Measurements from ENCODE around the gene ALKBH3. TPM values are rescaled to one million over a fixed set of nuclear protein-coding genes. Genes with fewer than 3 reads are reported as not detected.

Gene ALKBH3
- total and polyA plus RNA-seq, 4 donors: 7.8 to 17.2 (median 13.8) TPM

DNA sequence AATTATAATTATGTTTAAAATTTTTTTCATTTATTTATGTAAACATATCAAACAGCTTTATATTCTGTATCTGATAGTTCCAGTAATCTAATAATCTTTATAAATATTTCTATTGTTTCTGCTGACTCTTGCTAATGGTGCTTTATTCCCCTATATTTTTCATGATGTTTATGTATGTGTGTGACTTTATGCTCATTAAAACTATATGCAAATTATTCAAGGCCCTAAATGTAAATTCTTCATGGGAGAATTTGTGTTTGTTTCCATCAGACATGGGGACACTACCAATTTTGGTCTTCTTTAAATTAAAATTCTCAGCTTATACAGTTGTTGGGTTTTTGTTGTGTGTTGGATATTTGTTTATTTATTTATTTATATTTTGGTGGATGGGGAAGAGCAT, 13.7 kb upstream of the ALKBH3 start:
- H3K27me3 ChIP-seq (ENCODE audit: control insufficient read depth in 4 of 4, insufficient read depth in 4 of 4, low read length in 3 of 4): peaks cover 0 to 3% (median under 1%) of the 10 kb centered on the region in 4 donors
- H3K27ac ChIP-seq (ENCODE audit: low read depth in 1 of 2, low read length in 2 of 2): no peak overlapping the region
- H3K36me3 ChIP-seq (ENCODE audit: control insufficient read depth in 4 of 4, insufficient read depth in 3 of 4, low read depth in 1 of 4, low read length in 3 of 4): no peaks in the 10 kb centered on the region
- TF ChIP-seq RAD21 (IDR thresholded peaks at IDR 0.05): no peak
- TF ChIP-seq, protein P1, sequence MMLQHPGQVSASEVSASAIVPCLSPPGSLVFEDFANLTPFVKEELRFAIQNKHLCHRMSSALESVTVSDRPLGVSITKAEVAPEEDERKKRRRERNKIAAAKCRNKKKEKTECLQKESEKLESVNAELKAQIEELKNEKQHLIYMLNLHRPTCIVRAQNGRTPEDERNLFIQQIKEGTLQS (IDR thresholded peaks at IDR 0.05): no peak
- no peaks in the 10 kb centered on the region for H3K9me3 ChIP-seq (ENCODE audit: control insufficient read depth in 4 of 4, low read length in 3 of 4)
- no peak overlapping the region for H3K9ac ChIP-seq (ENCODE audit: low read depth in 1 of 2, low read length in 2 of 2)
- H3K4me3 ChIP-seq (ENCODE audit: low read depth in 1 of 3, low read length in 3 of 3): no peak overlapping the region
- H3K4me1 ChIP-seq (ENCODE audit: control insufficient read depth in 4 of 4, insufficient read depth in 4 of 4, low read length in 3 of 4): peaks cover 0 to 4% (median 2%) of the 10 kb centered on the region in 4 donors
- DNase-seq (ENCODE audit: low spot score): no peak

DNA sequence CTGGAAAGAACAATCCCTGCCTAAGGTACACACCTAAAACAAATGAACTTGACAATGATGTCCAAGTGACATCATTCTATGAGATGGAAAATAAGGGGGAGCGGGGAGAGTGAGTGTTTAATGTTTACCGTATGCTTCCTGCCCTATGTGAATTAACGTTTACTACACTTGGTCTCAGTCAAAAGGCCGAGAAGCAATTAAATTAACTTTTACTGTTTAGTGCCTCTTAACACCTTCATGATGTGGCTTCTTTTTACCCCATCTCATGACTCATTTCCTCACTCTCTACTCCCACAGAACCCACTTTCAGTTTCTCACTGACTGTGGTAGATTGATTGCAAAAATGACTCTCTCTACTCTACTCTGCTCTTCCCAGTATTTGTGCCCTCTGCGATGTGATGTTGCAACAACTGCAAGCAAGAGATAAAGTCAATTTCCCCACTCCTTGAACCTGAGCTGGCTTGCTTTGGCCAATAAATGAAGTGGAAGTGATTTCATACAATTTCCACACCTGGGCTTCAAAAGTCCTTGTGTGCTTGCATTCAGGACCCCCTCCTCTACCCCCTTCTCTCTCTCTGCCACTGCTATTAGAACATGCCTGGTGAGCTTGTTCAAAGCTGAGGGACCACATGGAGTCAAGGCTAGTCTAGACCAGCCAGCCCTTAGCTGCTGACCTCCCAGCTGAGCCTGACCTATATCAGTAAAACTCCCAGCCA, 11.6 kb upstream of the ALKBH3 start:
- DNase-seq (ENCODE audit: low spot score): no peak
- 34% methylated on average over 5 of the region's 5 CpGs for WGBS
- Histone ChIP-seq H3K36me3 (ENCODE audit: control insufficient read depth in 4 of 4, insufficient read depth in 3 of 4, low read depth in 1 of 4, low read length in 3 of 4) (no peaks in the 10 kb centered on the region), H3K4me3 (ENCODE audit: low read depth in 1 of 3, low read length in 3 of 3) (no peak overlapping the region), H3K9ac (ENCODE audit: low read depth in 1 of 2, low read length in 2 of 2) (no peak overlapping the region), H3K27me3 (ENCODE audit: control insufficient read depth in 4 of 4, insufficient read depth in 4 of 4, low read length in 3 of 4) (peaks cover 0 to 8% (median under 1%) of the 10 kb centered on the region in 4 donors), H3K27ac (ENCODE audit: low read depth in 1 of 2, low read length in 2 of 2) (peak overlapping the region in 1 of 2 donors; percentile 48), H3K9me3 (ENCODE audit: control insufficient read depth in 4 of 4, low read length in 3 of 4) (peaks cover 0 to 4% (median 0%) of the 10 kb centered on the region in 4 donors), H3K4me1 (ENCODE audit: control insufficient read depth in 4 of 4, insufficient read depth in 4 of 4, low read length in 3 of 4) (peaks cover 0 to 4% (median 2%) of the 10 kb centered on the region in 4 donors)
- TF ChIP-seq NR2F2 (IDR thresholded peaks at IDR 0.05): no peak
- TF ChIP-seq HNF4A (conservative IDR thresholded peaks at IDR 0.05): peak; percentile 66 to 70
- TF ChIP-seq JUND (IDR thresholded peaks at IDR 0.05): peak; percentile 88 to 89
- TF ChIP-seq, protein P1 (IDR thresholded peaks at IDR 0.05): peak; percentile 42
- TF ChIP-seq GABPA (IDR thresholded peaks at IDR 0.05 in 1 of 2, conservative IDR thresholded peaks at IDR 0.05 in 1 of 2): peak; percentile 31 to 67
- TF ChIP-seq, protein P2, sequence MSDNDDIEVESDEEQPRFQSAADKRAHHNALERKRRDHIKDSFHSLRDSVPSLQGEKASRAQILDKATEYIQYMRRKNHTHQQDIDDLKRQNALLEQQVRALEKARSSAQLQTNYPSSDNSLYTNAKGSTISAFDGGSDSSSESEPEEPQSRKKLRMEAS (IDR thresholded peaks at IDR 0.05): peak; percentile 56
- peak; percentile 59 for TF ChIP-seq YY1 (IDR thresholded peaks at IDR 0.05)
- peak; percentile 13 for TF ChIP-seq FOXA2 (IDR thresholded peaks at IDR 0.05)
- TF ChIP-seq RAD21 (IDR thresholded peaks at IDR 0.05): peak in 1 of 2 donors; percentile 31
- peak; percentile 71 for TF ChIP-seq SP1 (IDR thresholded peaks at IDR 0.05)
- TF ChIP-seq, protein P3, sequence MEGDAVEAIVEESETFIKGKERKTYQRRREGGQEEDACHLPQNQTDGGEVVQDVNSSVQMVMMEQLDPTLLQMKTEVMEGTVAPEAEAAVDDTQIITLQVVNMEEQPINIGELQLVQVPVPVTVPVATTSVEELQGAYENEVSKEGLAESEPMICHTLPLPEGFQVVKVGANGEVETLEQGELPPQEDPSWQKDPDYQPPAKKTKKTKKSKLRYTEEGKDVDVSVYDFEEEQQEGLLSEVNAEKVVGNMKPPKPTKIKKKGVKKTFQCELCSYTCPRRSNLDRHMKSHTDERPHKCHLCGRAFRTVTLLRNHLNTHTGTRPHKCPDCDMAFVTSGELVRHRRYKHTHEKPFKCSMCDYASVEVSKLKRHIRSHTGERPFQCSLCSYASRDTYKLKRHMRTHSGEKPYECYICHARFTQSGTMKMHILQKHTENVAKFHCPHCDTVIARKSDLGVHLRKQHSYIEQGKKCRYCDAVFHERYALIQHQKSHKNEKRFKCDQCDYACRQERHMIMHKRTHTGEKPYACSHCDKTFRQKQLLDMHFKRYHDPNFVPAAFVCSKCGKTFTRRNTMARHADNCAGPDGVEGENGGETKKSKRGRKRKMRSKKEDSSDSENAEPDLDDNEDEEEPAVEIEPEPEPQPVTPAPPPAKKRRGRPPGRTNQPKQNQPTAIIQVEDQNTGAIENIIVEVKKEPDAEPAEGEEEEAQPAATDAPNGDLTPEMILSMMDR (IDR thresholded peaks at IDR 0.05; ENCODE audit: low read depth, low read length, missing input control): no peak
- no peak for TF ChIP-seq TAF1 (conservative IDR thresholded peaks at IDR 0.05)
- TF ChIP-seq, protein P4, sequence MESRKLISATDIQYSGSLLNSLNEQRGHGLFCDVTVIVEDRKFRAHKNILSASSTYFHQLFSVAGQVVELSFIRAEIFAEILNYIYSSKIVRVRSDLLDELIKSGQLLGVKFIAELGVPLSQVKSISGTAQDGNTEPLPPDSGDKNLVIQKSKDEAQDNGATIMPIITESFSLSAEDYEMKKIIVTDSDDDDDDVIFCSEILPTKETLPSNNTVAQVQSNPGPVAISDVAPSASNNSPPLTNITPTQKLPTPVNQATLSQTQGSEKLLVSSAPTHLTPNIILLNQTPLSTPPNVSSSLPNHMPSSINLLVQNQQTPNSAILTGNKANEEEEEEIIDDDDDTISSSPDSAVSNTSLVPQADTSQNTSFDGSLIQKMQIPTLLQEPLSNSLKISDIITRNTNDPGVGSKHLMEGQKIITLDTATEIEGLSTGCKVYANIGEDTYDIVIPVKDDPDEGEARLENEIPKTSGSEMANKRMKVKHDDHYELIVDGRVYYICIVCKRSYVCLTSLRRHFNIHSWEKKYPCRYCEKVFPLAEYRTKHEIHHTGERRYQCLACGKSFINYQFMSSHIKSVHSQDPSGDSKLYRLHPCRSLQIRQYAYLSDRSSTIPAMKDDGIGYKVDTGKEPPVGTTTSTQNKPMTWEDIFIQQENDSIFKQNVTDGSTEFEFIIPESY (IDR thresholded peaks at IDR 0.05): peak; percentile 40
- TF ChIP-seq, protein P5, sequence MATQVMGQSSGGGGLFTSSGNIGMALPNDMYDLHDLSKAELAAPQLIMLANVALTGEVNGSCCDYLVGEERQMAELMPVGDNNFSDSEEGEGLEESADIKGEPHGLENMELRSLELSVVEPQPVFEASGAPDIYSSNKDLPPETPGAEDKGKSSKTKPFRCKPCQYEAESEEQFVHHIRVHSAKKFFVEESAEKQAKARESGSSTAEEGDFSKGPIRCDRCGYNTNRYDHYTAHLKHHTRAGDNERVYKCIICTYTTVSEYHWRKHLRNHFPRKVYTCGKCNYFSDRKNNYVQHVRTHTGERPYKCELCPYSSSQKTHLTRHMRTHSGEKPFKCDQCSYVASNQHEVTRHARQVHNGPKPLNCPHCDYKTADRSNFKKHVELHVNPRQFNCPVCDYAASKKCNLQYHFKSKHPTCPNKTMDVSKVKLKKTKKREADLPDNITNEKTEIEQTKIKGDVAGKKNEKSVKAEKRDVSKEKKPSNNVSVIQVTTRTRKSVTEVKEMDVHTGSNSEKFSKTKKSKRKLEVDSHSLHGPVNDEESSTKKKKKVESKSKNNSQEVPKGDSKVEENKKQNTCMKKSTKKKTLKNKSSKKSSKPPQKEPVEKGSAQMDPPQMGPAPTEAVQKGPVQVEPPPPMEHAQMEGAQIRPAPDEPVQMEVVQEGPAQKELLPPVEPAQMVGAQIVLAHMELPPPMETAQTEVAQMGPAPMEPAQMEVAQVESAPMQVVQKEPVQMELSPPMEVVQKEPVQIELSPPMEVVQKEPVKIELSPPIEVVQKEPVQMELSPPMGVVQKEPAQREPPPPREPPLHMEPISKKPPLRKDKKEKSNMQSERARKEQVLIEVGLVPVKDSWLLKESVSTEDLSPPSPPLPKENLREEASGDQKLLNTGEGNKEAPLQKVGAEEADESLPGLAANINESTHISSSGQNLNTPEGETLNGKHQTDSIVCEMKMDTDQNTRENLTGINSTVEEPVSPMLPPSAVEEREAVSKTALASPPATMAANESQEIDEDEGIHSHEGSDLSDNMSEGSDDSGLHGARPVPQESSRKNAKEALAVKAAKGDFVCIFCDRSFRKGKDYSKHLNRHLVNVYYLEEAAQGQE (IDR thresholded peaks at IDR 0.05): peak; percentile 59
- no peak for TF ChIP-seq HNF4G (IDR thresholded peaks at IDR 0.05)
- TF ChIP-seq EGR1 (IDR thresholded peaks at IDR 0.05; ENCODE audit: low read depth in 2 of 2): no peak
- peak; percentile 46 to 63 for TF ChIP-seq RXRA (IDR thresholded peaks at IDR 0.05)
